HCT116 (cell line): ENCODE data around the gene KRTAP5-2. TPM values are rescaled to one million over a fixed set of nuclear protein-coding genes. Genes with fewer than 3 reads are reported as not detected.

ENCODE experiments used
- ATAC-seq: fragments of 200-7000 bp; cut with Tn5 transposase; 2 replicates; pipeline ENCODE4 v1.9.1; 2020; ENCODE audit warnings: mild to moderate bottlenecking, moderate library complexity
- BruUV-seq: library from RNA; stranded (reverse); fragments of 400-500 nt; replicated peaks from 2 replicates; lab custom pipeline; 2021; lab: Mats Ljungman, UMichigan
- CTCF ChIA-PET: fragments of 300-600 bp; sonication (Branson Sonifier 250); formaldehyde crosslinking; loops from one replicate; lab custom pipeline; 2021; ENCODE audit warnings: antibody characterized with exemption; lab: Charles Lee
- POLR2A ChIA-PET: fragments of 300-600, 350-600 bp; sonication (Branson Sonifier 250); formaldehyde crosslinking; loops from one replicate; lab custom pipeline; 2021; ENCODE audit warnings: antibody characterized with exemption; lab: Charles Lee
- RAD21 ChIA-PET, 2 experiments: fragments of 300-600 bp; sonication (Branson Sonifier 250); formaldehyde crosslinking; loops; one replicate each; lab custom pipeline; 2023; ENCODE audit warnings: low total read pairs in 2 of 2; ENCODE audit not compliant: uncharacterized antibody in 2 of 2, unreplicated experiment in 2 of 2, low non-redundant PET in 1 of 2; lab: Charles Lee
- DNase-seq: peaks from one replicate; pipeline ENCODE4 v3.0.0-alpha.2; 2010; ENCODE audit warnings: low read depth, low spot score
- H2AFZ ChIP-seq: fragments of 200-600 bp; shearing (Covaris generic), sonication (generic); 2 replicates; pipeline ENCODE4 v1.6.1; 2017; ENCODE audit warnings: low read depth, mixed run types, mixed read lengths, antibody characterized with exemption, low read length; ENCODE audit not compliant: poor library complexity, severe bottlenecking
- H3K27ac ChIP-seq: 2 replicates; pipeline ENCODE4 v1.5.1; 2012; ENCODE audit warnings: low read depth, low read length
- H3K27me3 ChIP-seq: fragments of 200-600 bp; sonication (generic); 2 replicates; pipeline ENCODE4 v1.6.1; 2016; ENCODE audit warnings: mixed run types, low read length, mixed read lengths; ENCODE audit not compliant: insufficient read depth
- H3K36me3 ChIP-seq, 2 experiments: fragments of 200-500 bp in 1 of 2; fragments of 200-600 bp in 1 of 2; sonication (Bioruptor generic) in 1 of 2; sonication (generic) in 1 of 2; 2 replicates each; pipeline versions ENCODE4 v1.5.1 to v1.6.1; 2014 to 2016; ENCODE audit warnings: low read length in 2 of 2, inconsistent platforms in 1 of 2, mixed read lengths in 1 of 2, mixed run types in 1 of 2; ENCODE audit not compliant: insufficient read depth in 2 of 2, control insufficient read depth in 1 of 2
- H3K4me1 ChIP-seq, 2 experiments: fragments of 200-600 bp in 1 of 2; sonication (generic) in 1 of 2; 2 replicates each; pipeline versions ENCODE4 v1.5.1 to v1.6.1; 2012 to 2017; ENCODE audit warnings: low read length in 2 of 2, inconsistent platforms in 1 of 2, mild to moderate bottlenecking in 1 of 2, mixed read lengths in 1 of 2, mixed run types in 1 of 2, moderate library complexity in 1 of 2; ENCODE audit not compliant: insufficient read depth in 2 of 2, control insufficient read depth in 1 of 2
- H3K4me2 ChIP-seq: fragments of 200-600 bp; sonication (generic); 2 replicates; pipeline ENCODE4 v1.6.1; 2017; ENCODE audit warnings: mixed run types, low read length, mixed read lengths
- H3K4me3 ChIP-seq, 2 experiments: fragments of 200-600 bp in 1 of 2; sonication (generic) in 1 of 2; replicated peaks in 1 of 2; 2 replicates each; pipeline ENCODE4 v1.5.1; 2011 to 2016; ENCODE audit warnings: low read length in 2 of 2, control low read depth in 1 of 2, low read depth in 1 of 2, mild to moderate bottlenecking in 1 of 2, mixed read lengths in 1 of 2, mixed run types in 1 of 2
- H3K79me2 ChIP-seq: fragments of 200-600 bp; sonication (generic); 2 replicates; pipeline ENCODE4 v1.6.1; 2017; ENCODE audit warnings: mild to moderate bottlenecking, mixed run types, low read length, moderate library complexity, mixed read lengths; ENCODE audit not compliant: insufficient read depth
- H3K9ac ChIP-seq: fragments of 200-600 bp; sonication (generic); 2 replicates; pipeline ENCODE4 v1.6.1; 2016; ENCODE audit warnings: low read length, mixed read lengths
- H3K9me2 ChIP-seq: fragments of 200-600 bp; sonication (generic), shearing (Covaris generic); 2 replicates; pipeline ENCODE4 v1.6.1; 2017; ENCODE audit warnings: mixed run types, mild to moderate bottlenecking, moderate library complexity; ENCODE audit not compliant: insufficient read depth
- H3K9me3 ChIP-seq, 2 experiments: fragments of 200-500 bp in 1 of 2; fragments of 200-600 bp in 1 of 2; sonication (Bioruptor generic) in 1 of 2; sonication (generic) in 1 of 2; 2 replicates each; pipeline ENCODE4 v1.6.1; 2014 to 2017; ENCODE audit warnings: low read length in 2 of 2, mixed read lengths in 2 of 2, inconsistent platforms in 1 of 2, low read depth in 1 of 2, mild to moderate bottlenecking in 1 of 2, mixed run types in 1 of 2, moderate library complexity in 1 of 2; ENCODE audit not compliant: control insufficient read depth in 1 of 2, insufficient read depth in 1 of 2
- H4K20me1 ChIP-seq: fragments of 200-600 bp; sonication (generic), shearing (Covaris generic); 2 replicates; pipeline ENCODE4 v1.6.1; 2017; ENCODE audit warnings: mixed run types, mild to moderate bottlenecking, moderate library complexity; ENCODE audit not compliant: insufficient read depth
- CBX3 ChIP-seq: IDR thresholded peaks from 2 replicates; pipeline ENCODE4 v1.6.1; 2012; ENCODE audit warnings: low read depth
- EGR1 ChIP-seq: IDR thresholded peaks from 2 replicates; pipeline ENCODE4 v1.6.1; 2012; ENCODE audit warnings: low read depth
- EZH2 ChIP-seq: fragments of 200-600 bp; sonication (generic); IDR thresholded peaks from 2 replicates; pipeline ENCODE4 v1.6.1; 2017; ENCODE audit warnings: antibody characterized with exemption, mixed run types
- EZH2phosphoT487 ChIP-seq: fragments of 200-600 bp; IDR thresholded peaks from 2 replicates; pipeline ENCODE4 v1.6.1; 2018; ENCODE audit warnings: antibody characterized with exemption, borderline replicate concordance
- FOSL1 ChIP-seq: IDR thresholded peaks from 2 replicates; pipeline ENCODE4 v1.6.1; 2012; ENCODE audit warnings: low read depth
- JUND ChIP-seq: IDR thresholded peaks from 2 replicates; pipeline ENCODE4 v1.6.1; 2012
- RAD21 ChIP-seq: IDR thresholded peaks from 2 replicates; pipeline ENCODE4 v1.6.1; 2012; ENCODE audit warnings: low read depth, mild to moderate bottlenecking
- SIN3A ChIP-seq: IDR thresholded peaks from 2 replicates; pipeline ENCODE4 v1.6.1; 2012; ENCODE audit warnings: low read depth
- SP1 ChIP-seq: IDR thresholded peaks from 2 replicates; pipeline ENCODE4 v1.6.1; 2012; ENCODE audit warnings: low read depth
- SRF ChIP-seq: IDR thresholded peaks from 2 replicates; pipeline ENCODE4 v1.6.1; 2012; ENCODE audit warnings: low read depth
- TCF7L2 ChIP-seq: IDR thresholded peaks from 2 replicates; pipeline ENCODE4 v1.7.0; 2011; ENCODE audit warnings: borderline replicate concordance, inconsistent platforms; ENCODE audit not compliant: insufficient read depth, insufficient read length; ENCODE audit errors: extremely low read depth
- YY1 ChIP-seq: IDR thresholded peaks from 2 replicates; pipeline ENCODE4 v1.6.1; 2011; ENCODE audit warnings: low read length, low read depth, moderate library complexity, mild to moderate bottlenecking; ENCODE audit not compliant: insufficient replicate concordance; ENCODE audit errors: extremely low read depth
- ZFX ChIP-seq: fragments of 450-650 bp; IDR thresholded peaks from 2 replicates; pipeline ENCODE4 v1.6.1; 2017
- ZNF274 ChIP-seq: fragments of 200-500 bp; sonication (Bioruptor generic); IDR thresholded peaks from 2 replicates; pipeline ENCODE4 v1.6.1; 2014; ENCODE audit warnings: mild to moderate bottlenecking, low read depth, low read length, inconsistent platforms
- intact Hi-C: fragments of 100-400 bp; cut with micrococcal nuclease; formaldehyde crosslinking; loops from 2 replicates; pipeline ENCODE4 v1.10.0; 2022
- total RNA-seq: library from RNA; stranded (reverse); gene quantifications from one replicate; pipeline ENCODE4 v1.2.1, GENCODE V29; 2021; ENCODE audit not compliant: unreplicated experiment
- TF ChIP-seq, protein P1 (sequence below), 3 experiments: fragments of 200-600 bp in 1 of 3; sonication (generic) in 1 of 3; IDR thresholded peaks in 2 of 3; conservative IDR thresholded peaks in 1 of 3; 2 replicates each; pipeline ENCODE4 v1.5.1; 2012 to 2017; ENCODE audit warnings: low read depth in 2 of 3, low read length in 2 of 3, antibody characterized with exemption in 1 of 3, borderline replicate concordance in 1 of 3, control low read depth in 1 of 3, mild to moderate bottlenecking in 1 of 3, mixed read lengths in 1 of 3, mixed run types in 1 of 3, moderate library complexity in 1 of 3; ENCODE audit not compliant: insufficient read depth in 1 of 3
- TF ChIP-seq, protein P2 (sequence below): IDR thresholded peaks from 2 replicates; pipeline ENCODE4 v1.6.1; 2012; ENCODE audit warnings: low read depth

KRTAP5-2 gene
- total RNA-seq, 1 experiment from 2014 or later, result not detected

DNA sequence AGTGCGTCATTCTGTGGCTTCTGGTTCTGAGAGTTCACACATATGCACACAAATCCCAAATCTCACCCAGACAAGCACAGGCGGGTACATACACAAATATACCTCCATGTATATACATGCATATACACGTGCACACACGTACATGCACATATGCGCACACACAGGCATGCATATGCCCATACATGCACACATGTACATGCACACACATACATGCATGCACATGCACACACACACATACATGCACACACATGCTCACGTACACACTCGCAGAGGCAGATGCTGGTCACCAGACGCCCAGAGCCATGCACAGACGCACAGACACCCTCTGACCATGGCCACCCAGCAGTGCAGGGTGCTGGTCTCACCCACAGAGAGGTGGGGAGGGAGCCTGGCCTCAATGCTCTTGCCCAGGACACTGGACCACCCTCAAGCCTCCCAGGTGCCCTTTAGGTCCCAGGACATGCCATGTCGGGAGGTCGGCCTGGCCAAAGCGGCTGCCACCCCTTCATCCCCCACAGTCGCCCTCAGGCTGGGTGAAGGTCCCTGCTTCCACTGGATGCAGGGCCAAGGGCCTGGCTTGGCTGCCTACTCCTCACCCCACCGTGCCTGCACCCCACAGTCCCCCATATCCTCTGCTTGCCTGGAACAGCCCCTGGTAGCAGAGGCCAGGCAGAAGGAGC, 35.5 kb downstream of the KRTAP5-2 start:
- Histone ChIP-seq H2AFZ (no peak overlapping the region), H3K4me3 (no peak overlapping the region), H3K4me2 (no peak overlapping the region), H3K27me3 (no peaks in the 10 kb centered on the region), H3K4me1 (peaks cover 23 to 25% of the 10 kb centered on the region in 2 experiments), H3K9me2 (no peaks in the 10 kb centered on the region)
- ChIA-PET POLR2A (no interaction called here), RAD21 (no interaction called here), CTCF (interaction anchor here (0.9 kb wide), 1 partner anchor 12 kb away, joined by 3 read pairs; no protein-coding TSS in a partner anchor)
- intact Hi-C loops, result no loop called here
- TF ChIP-seq SRF, result no peak
- no peak for TF ChIP-seq SIN3A
- no peak for TF ChIP-seq EZH2
- no peak for TF ChIP-seq RAD21
- TF ChIP-seq CBX3, result no peak
- no peak for TF ChIP-seq YY1
- no peak for TF ChIP-seq JUND
- TF ChIP-seq ZNF274, result no peak
- no peak for TF ChIP-seq EGR1
- TF ChIP-seq, all 23 proteins: peak for 0
- no peaks in the 10 kb centered on the region; a peak in 1 of 4 replicates for H3K36me3 ChIP-seq
- H4K20me1 ChIP-seq, result no peaks in the 10 kb centered on the region
- no peaks in the 10 kb centered on the region for H3K9me3 ChIP-seq
- no peak overlapping the region for H3K27ac ChIP-seq
- no TSS peak for BruUV-seq
- H3K79me2 ChIP-seq, result no peaks in the 10 kb centered on the region
- no peak overlapping the region for H3K9ac ChIP-seq
- DNase-seq (no peak), ATAC-seq (no peak)

DNA sequence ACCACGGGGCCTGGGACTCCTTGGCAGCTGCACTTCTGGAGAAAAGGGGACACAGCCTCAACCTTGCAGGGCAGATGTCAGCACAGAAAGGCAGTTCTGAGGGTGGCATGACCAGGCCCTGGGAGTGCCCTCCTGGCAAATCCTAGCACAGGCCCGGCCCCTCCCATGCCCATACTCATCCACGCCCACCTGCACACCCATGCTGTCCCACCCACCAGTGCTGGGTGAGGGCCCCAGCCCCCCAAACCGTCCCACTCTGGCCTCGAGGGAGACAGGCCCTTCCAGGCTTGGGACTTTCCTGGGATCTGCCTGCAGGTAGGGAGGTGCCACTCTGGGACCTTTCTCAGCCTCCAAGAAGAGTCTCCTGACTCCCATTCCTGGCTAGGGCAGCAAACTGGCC, 36.1 kb downstream of the KRTAP5-2 start:
- no peaks in the 10 kb centered on the region; a peak in 1 of 4 replicates for H3K36me3 ChIP-seq
- no peaks in the 10 kb centered on the region for H3K9me3 ChIP-seq
- no peak overlapping the region for H3K4me3 ChIP-seq
- BruUV-seq, result no TSS peak
- no peaks in the 10 kb centered on the region for H3K9me2 ChIP-seq
- CTCF ChIA-PET, result no interaction called here
- POLR2A ChIA-PET, result no interaction called here
- H3K27ac ChIP-seq, result no peak overlapping the region
- no peak overlapping the region for H3K4me2 ChIP-seq
- no peaks in the 10 kb centered on the region for H4K20me1 ChIP-seq
- no peak overlapping the region for H3K9ac ChIP-seq
- RAD21 ChIA-PET, result no interaction called here
- DNase-seq (no peak), ATAC-seq (no peak)
- intact Hi-C loops, result no loop called here
- no peaks in the 10 kb centered on the region for H3K27me3 ChIP-seq
- H3K79me2 ChIP-seq, result no peaks in the 10 kb centered on the region
- H3K4me1 ChIP-seq, result peaks cover 23 to 26% of the 10 kb centered on the region in 2 experiments
- no peak overlapping the region for H2AFZ ChIP-seq
- no peak for TF ChIP-seq ZFX
- TF ChIP-seq YY1, result no peak
- TF ChIP-seq, protein P1, sequence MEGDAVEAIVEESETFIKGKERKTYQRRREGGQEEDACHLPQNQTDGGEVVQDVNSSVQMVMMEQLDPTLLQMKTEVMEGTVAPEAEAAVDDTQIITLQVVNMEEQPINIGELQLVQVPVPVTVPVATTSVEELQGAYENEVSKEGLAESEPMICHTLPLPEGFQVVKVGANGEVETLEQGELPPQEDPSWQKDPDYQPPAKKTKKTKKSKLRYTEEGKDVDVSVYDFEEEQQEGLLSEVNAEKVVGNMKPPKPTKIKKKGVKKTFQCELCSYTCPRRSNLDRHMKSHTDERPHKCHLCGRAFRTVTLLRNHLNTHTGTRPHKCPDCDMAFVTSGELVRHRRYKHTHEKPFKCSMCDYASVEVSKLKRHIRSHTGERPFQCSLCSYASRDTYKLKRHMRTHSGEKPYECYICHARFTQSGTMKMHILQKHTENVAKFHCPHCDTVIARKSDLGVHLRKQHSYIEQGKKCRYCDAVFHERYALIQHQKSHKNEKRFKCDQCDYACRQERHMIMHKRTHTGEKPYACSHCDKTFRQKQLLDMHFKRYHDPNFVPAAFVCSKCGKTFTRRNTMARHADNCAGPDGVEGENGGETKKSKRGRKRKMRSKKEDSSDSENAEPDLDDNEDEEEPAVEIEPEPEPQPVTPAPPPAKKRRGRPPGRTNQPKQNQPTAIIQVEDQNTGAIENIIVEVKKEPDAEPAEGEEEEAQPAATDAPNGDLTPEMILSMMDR (IDR thresholded peaks at IDR 0.05 in 2 of 3, conservative IDR thresholded peaks at IDR 0.05 in 1 of 3; ENCODE audit: borderline replicate concordance in 1 of 3, insufficient read depth in 1 of 3, low read depth in 2 of 3, low read length in 2 of 3), result no peak
- TF ChIP-seq EZH2phosphoT487, result no peak
- TF ChIP-seq SRF, result no peak
- TF ChIP-seq FOSL1, result no peak
- no peak for TF ChIP-seq TCF7L2
- TF ChIP-seq EZH2, result no peak
- TF ChIP-seq, protein P2, sequence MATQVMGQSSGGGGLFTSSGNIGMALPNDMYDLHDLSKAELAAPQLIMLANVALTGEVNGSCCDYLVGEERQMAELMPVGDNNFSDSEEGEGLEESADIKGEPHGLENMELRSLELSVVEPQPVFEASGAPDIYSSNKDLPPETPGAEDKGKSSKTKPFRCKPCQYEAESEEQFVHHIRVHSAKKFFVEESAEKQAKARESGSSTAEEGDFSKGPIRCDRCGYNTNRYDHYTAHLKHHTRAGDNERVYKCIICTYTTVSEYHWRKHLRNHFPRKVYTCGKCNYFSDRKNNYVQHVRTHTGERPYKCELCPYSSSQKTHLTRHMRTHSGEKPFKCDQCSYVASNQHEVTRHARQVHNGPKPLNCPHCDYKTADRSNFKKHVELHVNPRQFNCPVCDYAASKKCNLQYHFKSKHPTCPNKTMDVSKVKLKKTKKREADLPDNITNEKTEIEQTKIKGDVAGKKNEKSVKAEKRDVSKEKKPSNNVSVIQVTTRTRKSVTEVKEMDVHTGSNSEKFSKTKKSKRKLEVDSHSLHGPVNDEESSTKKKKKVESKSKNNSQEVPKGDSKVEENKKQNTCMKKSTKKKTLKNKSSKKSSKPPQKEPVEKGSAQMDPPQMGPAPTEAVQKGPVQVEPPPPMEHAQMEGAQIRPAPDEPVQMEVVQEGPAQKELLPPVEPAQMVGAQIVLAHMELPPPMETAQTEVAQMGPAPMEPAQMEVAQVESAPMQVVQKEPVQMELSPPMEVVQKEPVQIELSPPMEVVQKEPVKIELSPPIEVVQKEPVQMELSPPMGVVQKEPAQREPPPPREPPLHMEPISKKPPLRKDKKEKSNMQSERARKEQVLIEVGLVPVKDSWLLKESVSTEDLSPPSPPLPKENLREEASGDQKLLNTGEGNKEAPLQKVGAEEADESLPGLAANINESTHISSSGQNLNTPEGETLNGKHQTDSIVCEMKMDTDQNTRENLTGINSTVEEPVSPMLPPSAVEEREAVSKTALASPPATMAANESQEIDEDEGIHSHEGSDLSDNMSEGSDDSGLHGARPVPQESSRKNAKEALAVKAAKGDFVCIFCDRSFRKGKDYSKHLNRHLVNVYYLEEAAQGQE, result no peak
- no peak for TF ChIP-seq SP1
